Measurements from ENCODE around the gene IER3IP1.

The IER3IP1 gene

GRCh38 chr18:47175898-47176575 lies at the start of gene IER3IP1:
TSS of gene IER3IP1 (minus strand) at chr18:47176364. CDS start at chr18:47176277, 87 bp downstream.
- TF ChIP-seq, protein P1, sequence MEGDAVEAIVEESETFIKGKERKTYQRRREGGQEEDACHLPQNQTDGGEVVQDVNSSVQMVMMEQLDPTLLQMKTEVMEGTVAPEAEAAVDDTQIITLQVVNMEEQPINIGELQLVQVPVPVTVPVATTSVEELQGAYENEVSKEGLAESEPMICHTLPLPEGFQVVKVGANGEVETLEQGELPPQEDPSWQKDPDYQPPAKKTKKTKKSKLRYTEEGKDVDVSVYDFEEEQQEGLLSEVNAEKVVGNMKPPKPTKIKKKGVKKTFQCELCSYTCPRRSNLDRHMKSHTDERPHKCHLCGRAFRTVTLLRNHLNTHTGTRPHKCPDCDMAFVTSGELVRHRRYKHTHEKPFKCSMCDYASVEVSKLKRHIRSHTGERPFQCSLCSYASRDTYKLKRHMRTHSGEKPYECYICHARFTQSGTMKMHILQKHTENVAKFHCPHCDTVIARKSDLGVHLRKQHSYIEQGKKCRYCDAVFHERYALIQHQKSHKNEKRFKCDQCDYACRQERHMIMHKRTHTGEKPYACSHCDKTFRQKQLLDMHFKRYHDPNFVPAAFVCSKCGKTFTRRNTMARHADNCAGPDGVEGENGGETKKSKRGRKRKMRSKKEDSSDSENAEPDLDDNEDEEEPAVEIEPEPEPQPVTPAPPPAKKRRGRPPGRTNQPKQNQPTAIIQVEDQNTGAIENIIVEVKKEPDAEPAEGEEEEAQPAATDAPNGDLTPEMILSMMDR (IDR thresholded peaks at IDR 0.05): no peak

DNA sequence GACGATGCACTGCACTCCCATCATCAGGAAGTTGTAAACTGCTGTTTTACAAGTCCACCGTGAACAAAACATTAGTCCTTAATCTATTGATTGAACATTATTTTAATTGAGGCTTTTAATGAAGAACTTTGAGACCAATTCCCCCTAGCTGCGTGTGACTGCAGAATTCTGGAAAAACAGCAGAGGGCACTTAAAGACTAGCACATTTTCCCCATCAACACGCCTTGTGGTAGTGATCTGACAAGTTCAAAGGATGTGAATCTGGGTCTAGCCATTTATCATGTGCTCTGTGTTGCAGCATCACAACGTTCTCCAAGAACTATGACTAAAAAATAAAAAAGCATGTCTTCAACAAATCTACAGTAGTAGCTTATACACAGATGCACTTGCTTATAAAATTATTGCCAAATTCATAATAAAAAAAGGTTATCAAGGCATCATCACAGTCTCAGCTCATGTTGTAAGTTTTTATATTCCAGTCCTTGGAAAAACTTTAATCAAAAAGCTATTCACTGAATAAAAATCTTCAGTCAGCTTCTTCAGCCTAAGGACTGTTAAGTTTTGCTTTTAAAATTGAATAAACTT lies 39.5 kb upstream of the IER3IP1 start:
- TF ChIP-seq, protein P1 (IDR thresholded peaks at IDR 0.05): peak; percentile 80

DNA sequence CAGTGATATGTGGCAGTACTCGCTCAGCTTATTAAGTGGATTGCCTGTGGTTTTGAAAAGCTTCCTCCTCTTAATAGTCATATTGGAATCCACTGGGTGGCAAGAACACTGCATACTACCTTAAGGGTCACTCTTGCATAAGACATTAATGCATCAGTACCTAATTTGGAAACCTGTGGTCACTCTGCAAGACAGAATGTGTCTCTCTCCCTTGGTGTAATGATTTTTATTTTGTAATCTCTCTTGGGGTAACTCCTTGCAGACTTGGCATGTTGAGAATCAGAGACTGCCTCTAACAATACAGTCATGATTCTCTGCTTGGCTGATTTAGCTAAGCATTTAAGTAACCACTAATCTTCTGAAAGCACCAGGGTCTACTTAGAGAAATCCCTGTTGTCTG lies 33.0 kb upstream of the IER3IP1 start:
- TF ChIP-seq, protein P1 (IDR thresholded peaks at IDR 0.05): no peak

DNA sequence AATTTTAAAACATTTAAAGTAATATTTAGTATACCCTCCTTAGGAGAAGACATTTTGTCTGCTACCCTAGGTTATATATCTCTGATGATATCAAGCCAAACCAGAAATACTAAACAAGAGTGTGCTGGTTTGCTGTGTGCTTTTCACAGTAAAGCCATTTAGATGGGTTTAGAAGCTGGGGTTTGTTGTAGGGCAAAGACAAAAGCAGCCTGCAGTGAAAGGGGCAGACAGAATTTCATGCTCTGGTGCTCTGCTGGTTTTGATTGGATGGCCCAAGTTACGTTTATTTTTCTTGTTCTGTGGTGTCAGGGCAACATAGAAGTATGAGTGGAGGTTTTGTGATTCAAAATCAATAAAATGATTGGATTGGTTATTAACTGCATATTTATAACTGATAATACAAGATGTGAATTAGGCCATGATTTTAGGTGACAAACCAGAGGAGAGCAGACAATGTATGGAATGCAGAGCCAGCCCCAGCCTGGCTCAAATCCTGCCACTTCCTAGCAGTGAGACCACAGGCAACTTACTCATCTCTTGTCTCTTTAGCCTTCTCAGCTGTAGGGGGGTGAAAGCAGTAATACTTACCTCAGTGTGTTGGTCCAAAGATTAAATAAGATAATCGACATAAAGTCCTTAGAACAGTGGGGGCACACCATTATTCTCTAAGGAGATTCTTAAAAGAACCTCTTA lies 30.9 kb upstream of the IER3IP1 start:
- TF ChIP-seq, protein P1 (IDR thresholded peaks at IDR 0.05): no peak

- TF ChIP-seq, protein P1 (IDR thresholded peaks at IDR 0.05): peak; percentile 84
Observed at GRCh38 chr18:47204908-47205522, 28.9 kb upstream of the IER3IP1 start.

DNA sequence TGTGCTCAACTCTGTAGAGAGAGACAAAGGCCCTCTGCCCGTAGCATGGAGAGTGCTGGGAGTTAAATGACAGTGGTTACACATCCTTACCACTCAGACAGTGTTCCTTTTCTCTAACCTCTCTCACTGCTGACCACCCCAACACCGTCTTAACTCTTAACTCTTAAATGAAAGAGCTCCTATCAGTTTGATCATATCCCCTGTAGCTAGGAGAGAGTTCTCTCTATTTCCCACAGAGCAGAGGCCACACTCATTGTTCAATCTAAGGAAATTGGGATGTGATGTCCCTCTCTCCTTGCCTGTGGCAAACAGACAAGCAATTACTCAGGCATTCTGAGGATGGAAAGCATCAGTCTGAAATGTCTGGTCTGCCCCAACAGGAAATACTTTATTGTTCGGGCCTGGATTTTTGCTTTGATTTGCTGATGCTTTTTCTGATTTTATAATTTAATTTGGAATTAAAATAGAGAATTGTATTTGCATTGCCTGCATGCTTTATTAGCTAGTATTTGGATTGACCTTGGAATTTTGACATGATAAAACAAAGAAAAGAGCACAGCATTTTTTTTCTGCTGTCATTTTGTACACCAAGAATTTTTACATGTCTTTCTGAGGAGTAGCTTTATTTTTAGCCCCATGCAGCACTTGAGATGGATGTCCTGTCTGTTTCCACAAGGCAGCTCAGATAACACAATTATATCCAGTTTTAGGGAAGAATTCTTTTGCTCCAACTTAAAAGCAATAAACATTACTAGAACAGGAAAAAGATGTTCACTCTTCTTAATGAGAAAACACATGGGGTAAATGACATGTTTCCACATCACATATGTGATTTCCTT lies 27.7 kb upstream of the IER3IP1 start:
- TF ChIP-seq, protein P1 (IDR thresholded peaks at IDR 0.05): no peak

DNA sequence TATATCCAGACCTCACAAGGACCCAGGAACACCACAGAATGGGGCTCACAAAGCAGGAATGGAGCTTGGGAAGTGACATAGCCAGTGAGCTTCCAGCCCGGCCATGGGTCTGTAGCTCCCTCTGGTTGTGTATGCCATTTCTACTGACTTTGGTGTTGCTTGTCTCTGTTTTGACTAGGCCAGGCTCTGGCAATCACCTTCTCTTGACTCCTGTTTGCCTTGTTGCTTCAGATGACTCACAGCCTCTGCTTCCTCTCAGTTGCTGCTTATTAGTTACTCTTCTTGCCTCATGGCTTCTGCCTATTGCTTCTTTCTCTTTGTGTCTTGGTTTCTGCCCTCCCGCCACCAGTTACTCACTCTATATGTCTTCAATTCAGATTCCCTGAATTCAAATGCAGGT lies 15.8 kb upstream of the IER3IP1 start:
- TF ChIP-seq, protein P1 (IDR thresholded peaks at IDR 0.05): no peak
